HG03469 (cell line): ENCODE results near the gene EHD4.

ENCODE experiments used
- ATAC-seq: cut with Tn5 transposase; IDR thresholded peaks from one replicate; pipeline ENCODE4 v1.9.1; 2021; ENCODE audit warnings: mild to moderate bottlenecking, moderate library complexity, moderate number of reproducible peaks; ENCODE audit not compliant: unreplicated experiment

Gene EHD4

DNA sequence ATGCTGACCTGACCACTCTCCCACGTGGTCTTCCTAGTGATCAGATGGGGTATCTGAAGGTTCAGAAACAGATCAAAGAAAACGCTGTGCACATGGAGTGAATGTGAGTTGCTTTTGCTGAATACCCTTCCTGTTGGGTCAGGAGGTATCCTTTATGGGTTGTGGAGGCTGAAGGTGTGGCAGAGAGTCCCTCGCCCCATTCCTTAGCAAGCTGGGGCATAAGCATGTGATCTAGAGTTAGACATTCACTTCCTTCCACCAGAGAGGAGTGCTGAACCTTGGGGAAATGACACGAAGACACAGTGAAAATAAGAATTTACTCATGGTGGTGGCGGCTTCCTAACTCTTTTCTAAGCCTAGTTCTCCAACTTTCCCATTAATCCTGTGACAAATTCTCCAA, 50.7 kb downstream of the EHD4 start:
- no peak for ATAC-seq

DNA sequence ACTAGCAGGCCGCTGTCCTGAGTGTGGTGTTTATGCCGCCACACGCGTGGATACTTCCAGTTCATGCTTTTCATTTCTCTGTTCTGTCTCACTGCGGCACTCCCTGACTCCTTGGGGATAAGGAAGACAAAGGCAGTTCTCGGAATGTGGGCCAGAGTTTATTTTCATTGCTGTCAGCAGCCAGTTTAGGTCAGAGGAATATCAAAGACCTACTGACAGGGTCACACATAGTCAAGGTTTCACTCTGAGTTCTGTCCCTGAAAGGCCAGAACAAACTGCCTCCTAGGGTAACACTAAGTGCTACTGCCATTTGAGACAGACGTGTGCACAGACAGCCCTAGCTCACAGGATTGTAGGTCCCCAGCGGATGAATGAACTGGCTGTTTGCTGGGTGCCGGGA, 51.2 kb downstream of the EHD4 start:
- no peak for ATAC-seq

DNA sequence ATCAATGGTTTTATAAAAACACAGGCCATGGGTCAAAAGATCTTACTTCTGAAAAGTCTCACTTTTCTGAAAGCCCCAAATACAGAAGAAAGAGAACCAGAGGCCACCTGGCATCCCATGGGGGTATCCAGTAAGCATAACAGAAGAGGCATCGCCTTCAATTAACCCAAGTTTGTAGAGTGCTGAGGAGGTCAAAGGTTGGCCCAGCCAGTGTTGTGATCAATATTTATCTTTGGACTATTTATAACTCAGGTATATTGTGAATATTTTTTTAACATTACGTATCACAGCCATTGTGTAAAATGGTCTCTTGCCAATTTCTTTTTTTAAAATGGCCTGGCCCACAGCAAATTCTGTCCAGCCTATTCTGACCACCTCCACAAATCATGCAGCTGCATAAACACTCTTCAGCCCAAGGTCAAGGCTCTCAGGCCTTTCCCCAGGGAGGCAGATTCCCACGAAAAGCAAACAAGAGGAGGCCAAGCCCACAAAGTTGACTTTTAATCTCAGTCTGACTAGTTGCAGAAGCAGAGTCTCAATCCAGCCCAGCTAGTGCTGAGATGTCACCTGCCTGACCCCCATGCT, 52.3 kb downstream of the EHD4 start:
- ATAC-seq: no peak

DNA sequence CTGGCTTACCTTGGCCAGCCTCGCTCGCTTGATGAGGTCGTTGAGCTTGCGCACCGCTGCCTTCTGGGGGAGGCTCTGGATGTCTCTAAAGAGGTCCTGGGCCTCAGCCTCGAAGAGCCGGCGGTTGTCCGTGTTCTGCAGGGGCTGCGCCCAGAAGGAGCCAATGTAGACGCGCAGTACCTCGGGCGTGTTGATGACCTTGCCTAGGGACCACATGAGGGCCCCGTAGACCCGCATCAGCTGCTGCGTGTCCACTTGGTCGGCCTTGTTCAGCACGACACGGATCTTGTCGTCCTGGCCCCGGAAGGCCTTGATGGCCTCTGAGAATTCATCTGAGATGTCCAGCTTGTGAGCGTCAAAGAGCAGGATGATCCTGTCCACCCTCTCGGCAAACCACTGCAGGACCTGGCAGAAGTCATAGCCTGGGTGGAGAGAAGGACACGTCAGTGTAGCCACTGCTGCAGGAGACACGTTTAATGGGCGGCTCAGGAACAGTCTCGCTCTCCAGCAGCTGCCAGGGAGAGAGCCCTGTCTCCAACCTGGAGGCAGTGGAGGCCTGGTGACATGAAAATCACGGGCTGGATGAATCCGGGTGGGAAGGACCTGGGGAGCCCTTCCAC, 53.0 kb downstream of the EHD4 start:
- no peak for ATAC-seq

DNA sequence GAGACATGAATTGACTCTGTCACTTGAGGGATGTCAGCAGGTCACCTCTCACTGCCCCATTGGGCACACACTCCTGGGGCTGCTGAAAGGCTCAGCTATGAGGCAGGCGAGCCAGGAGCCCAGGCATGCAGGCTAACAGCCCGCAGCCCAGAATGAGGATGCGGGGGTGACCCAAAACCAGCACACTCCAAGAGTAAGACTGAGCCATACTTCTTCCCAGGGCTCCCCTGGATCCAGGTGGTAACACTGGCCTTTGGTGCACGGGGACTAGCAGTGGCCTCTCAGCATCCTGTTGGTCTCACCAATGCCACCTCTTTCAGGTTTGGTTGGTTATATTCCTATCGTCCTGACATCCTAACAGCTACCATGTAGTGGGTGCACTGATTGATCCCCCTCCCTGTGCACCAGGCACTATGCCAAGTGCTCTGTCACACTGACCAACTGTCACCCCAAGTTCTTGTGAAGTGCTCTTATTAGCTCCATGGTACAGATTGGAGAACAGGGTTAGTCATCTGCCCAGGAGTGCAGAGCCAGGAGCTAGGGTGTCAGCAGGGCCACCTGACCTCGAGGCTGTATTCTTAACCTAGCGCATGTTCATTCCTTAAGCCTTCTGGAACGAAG, 53.7 kb downstream of the EHD4 start:
- no peak for ATAC-seq

DNA sequence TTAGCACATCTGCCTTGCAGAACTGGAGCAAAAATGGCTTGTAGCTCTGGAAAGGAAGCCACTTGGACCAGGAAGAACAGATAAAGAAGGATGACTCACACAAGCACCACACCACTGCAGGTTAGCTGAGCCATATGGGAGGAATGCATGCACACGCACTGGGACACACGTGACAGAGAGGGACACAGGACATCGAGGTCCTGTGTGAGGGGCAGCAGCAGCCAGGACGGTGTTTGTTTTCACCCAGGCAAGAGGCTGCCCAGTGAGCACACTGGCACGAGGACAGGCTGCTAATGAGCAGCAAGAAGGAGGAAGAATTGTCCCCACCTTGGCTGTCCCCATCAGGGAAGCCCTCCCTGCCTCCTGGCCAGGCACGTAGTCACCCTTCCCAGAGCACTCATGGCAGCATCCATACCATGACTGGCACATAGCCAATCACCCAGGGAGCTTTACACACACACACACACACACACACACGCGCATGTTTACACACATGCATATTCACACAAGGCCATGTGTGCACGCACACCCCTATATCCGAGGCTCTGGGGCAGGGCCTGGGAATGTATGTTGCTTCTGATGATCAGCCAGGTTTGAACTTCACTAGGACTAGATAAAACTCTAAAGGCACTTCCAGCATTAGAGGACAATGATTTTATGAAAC, 54.5 kb downstream of the EHD4 start:
- ATAC-seq: no peak

DNA sequence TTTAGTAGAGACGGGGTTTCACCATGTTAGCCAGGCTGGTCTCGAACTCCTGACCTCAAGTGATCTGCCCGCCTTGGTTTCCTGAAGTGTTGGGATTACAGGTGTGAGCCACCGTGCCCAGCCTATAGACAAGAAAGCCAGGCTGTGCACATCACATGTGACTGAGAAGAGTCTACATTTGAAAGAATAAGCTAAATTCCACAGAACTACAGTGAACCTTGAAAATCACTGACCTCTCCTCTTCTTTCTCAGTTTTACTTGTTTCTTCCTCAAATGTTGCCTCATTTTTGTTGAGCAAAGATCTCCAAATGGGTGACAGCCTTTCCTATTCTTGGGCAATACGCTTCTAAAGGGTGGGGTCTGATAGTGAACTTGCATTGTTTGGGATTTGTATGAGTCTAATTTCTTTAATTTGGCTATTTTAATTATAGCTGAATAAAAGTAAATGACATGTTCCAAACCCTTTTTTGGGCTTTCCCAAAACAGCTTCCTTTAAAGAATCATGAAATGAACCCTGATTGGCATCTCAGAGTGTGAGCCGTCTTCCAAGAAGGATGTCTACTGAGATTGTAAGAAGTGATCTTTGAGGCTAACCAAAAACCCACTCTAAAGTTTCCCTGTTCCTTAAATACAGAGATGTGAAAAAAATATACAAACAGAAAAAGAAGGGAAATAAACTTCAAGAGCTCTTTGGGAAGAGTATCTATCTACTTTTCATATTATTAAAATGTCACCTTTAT, 56.9 kb downstream of the EHD4 start:
- no peak for ATAC-seq

DNA sequence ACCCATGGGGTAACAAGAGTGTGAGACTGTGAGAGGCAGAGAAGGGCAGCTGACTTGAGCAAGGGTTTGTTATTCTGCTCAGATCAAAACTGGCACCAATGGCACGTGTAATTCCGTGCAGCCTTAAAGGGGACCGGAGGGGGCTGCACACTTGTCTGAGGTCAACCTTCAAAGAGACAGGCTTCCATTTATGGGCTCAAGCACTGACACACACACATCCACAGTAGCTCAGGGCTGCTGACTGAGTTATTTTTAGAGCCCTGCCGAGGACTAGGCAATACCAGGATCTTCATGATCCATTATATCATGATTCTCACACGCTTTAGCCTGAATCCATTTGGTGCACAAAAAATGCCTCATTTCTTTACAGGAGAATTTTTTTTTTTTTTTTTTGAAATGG, 57.9 kb downstream of the EHD4 start:
- no peak for ATAC-seq

DNA sequence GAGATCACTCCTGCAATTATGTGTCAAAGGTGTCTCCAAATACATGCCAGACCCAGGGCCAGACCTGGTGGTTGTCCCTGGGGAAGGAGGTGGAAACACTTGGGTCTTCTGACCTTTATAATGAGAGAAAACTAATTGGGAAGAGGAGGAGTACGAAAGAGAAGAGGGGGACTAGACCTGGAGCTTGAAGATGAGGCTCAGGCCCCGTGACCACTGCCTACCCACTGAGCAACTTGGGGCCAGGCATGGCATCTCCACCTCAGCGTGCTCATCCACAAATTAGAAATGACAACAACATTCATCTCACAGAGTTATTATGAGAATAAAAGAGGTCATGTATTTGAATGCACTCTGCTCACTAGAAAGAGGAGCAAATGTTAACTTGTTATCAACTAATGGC, 59.1 kb downstream of the EHD4 start:
- no peak for ATAC-seq

DNA sequence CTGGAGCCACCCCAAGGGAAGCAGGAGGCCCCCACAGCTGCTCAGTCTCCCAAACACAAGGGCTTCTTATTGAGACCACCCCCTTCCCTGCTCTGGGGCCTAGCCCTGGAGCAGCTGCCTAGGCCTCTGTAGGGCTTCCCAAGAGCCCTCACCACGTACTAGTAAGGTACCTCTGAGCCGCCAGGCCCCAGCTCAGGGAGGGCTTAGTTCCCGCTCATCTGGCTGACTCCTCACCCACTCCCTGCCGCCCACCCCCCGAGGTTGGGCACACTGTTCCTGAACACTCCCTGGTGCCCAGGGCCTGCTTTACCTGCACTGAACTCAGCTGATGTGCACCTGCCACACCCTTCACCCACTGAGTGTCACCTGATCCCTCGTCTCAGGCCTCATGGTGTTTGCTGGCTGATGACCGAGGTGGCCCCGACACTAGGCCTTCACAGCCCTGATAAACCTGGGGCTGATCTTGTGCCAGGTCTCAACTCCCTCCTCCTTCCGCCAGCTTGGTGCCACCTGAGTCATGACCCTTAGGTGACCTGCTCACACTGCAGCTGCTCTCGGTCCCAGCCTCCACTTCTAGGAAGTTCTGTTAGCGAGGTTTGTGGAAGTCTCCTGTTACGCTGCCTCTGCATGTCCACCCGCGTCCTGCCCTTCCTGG, 60.5 kb downstream of the EHD4 start:
- no peak for ATAC-seq

DNA sequence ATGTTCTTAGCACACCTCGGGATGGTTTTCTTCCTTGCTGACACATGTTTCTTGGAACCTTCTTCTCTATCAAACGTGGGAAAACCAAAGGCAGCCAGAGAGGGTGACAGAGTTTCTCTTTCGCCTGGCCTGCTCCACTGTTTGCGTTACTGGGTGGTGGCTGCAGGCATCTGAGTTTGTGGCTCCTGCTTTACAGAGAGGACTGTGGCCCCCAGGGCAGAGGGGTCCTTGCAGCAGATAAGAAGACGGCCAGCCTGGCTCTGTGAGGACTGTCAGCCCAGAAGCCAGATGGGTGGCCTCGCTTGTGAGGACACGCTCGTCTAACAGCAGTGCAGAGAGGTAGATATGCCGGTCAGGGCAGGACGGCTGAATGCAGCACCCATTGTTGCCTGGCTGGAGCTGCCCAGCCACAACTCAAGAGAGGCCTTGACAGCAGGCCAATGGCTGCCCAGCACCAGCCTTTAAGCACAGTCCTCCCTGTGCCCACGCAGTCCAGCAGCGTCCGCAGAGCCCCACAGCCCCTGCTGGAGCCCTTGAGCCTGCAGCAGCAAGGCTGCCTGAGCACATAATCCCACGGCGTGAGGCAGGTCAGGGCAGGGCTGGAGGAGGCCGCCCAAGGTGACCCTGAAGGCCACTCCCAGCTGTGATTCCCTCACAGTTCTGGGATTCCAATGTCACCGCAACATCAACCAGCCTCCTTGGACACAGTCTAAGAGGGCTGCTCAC, 63.5 kb downstream of the EHD4 start:
- no peak for ATAC-seq

DNA sequence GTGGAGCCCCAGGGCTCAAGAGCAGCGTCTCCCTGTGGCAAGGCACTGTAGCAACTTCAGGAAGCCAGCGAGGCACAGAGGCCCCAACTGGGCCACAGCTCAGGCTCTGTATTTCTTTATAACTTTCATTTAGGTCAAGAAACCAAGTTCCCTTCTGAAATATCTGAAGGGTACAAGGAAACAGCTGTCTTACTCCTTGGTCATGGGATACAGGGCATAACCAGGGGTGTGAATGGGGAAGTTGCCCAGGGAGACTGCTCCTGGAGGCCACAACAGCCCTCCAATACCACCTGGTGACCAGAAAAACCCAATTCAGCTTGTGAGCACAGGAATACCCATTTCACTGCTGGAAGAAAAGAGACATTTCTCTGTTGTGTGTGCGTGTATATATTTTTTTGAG, 65.2 kb downstream of the EHD4 start:
- no peak for ATAC-seq

DNA sequence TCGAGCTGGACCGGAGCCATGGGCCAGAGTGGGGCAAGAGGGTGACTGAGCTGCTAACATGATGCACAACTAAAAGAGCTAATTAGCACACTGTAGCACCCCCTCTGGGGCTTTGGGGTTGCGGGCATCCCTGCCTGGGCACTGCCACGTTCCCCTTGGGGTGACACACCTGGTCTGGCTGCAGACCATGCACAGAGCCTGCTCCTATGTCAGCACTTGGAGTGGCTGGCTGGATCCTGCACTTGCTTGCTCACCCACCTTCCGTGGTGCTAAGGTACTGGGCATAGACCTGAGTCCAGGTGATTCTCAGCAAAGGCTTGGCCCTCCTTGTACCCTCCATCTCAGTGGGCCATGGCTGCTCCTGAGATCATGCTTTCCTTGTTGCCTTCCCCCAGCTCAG, 65.7 kb downstream of the EHD4 start:
- ATAC-seq: no peak

DNA sequence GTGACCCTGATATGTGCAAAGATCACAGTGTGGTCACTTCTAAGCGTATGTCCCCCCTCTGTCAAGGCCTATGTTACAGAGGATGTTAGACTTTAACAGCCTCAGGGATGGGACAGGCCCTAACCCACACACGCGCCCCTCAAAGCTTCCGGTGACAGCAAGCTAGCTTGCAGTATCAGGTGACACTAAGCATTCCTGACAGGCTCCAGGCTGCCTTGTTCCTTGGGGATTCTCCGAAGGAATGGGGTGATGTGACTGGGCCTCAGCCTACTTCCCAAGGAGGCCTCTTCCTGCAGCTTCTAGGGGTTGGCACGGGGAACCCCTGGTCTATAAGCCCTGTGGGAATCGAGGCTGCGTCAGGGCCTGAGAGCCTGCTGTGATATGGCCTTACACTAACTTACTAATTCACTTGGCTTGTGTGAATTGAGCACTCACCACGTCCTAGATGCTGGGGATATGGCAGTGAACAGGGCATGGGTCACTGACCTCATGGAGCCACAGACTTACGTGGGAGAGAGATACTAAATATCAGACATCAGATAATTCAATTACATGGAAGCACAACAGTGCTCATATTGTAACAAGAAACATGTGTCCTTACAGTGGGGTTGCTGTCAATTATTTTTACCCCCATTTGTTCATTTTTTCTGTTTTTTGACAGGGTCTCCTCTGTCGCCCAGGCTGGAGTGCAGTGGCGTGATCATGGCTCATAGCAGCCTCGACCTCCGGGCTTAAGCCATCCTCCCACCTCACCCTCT, 67.1 kb downstream of the EHD4 start:
- ATAC-seq: no peak

DNA sequence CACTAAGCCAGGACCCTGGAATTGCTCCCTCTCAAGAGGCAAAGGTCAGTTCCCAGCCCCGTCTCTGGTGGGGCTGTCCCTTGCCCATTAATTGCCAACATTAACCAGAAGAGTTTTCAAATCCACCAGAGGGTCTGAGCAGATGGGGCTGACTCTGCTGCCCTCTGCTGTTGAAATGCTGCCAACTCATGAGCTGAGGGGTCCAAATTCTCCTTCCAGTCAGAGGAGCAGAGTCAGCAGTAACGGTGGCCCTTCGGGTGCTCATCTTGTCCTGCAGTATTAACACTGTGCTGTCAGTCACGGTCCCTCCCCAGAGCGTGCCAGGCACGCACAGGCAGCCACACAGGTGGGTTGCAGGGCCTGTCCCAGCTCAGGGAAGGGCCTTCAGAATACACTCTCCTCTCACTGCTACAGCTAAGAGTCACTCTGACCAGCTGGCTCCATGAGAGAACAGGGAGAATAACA, 67.8 kb downstream of the EHD4 start:
- ATAC-seq: no peak

DNA sequence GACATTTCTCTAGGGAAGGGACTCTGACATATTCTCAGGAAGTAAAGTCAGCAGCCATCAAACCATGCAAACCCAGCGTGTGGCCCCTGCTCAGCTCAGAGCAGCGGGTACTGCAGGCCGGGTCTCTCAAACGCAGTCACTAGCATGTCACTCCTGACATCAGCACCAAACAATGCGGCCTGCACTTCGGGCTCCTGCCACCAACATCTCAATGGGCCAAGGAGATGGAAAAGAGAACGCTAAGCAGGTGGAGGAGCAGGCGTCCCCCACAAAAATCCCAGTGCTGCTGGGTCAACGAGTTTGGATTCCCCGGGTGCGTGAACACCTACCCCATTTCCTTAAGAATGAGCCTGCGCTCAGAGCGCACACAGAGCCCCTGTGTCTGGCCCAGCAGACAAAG, 68.6 kb downstream of the EHD4 start:
- ATAC-seq: no peak

DNA sequence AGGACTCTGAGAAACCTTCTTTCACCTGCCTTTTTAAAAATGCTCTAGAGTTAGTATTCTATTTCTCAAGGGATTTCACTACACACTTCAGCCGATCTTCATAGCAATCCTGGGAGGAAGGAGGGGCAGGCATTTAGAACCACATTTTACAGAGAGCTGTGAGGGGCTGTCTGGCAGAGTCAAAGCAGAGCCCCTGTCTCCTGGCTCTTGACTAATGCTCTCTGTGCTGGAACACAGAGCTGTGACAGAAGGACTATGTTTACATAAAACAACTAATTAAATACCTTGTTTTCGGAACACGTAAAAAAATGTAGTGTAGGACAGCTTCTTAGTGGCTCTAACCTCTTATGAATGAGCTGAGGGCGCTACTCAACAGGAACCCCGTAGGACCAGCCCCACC, 70.9 kb downstream of the EHD4 start:
- no peak for ATAC-seq

DNA sequence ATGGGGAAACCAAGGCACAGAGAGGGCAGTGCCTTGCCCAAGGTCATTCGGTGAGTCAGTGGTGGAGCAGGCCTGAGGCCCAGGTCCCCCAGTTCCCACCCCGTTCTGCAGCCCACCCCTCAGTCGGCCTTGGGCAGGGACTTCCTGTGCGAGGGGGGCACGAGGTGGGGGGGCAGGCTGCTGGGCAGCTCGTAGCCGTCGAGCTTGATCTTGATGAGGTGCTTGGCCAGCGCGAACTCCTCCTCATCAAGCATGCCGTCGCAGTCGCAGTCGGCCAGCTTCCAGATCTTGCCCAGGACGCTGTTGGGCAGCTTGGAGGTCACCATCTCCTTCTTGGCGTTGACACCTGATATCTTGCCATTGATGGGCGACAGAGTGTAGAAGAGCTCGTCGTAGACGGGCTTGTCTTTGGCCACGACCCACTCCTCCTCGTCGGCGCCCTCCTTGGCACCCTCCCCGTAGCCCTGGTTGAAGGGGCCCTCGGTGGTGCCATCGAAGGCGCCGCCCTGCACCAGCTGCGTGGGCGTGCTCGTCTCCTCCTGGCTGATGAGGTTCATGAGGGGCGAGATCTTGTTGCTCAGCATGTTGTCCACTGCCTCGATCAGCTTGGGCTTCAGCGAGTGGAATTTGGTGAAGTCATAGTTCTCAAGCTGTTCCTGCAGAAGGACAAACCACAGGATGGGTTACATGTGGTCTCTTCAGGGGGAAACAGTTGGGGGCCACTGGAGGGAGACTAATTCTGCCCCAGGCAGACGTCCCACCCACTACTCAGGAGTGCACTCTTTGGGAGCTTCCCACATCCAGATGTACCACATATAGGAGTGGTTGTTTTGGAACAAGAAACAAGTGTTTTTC, 71.6 kb downstream of the EHD4 start:
- ATAC-seq: no peak
